Heart right ventricle (tissue), 16 donors: ENCODE data around the gene TGFBR1. TPM values are rescaled to one million over a fixed set of nuclear protein-coding genes. Genes with fewer than 3 reads are reported as not detected.

Experiments used
- ATAC-seq, 8 donors: fragments of 200-7000 bp; cut with Tn5 transposase; one replicate each; pipeline ENCODE4 v1.9.1; 2020; ENCODE audit warnings: mild to moderate bottlenecking in 8 of 8, moderate library complexity in 8 of 8, moderate number of reproducible peaks in 1 of 8
- DNase-seq, 2 donors: peaks; one replicate each; pipeline ENCODE4 v3.0.0-alpha.2; 2020
- H3K27ac ChIP-seq, 10 donors: fragments of 200-600 bp; sonication (generic) in 2 of 10; one replicate each; pipeline versions ENCODE4 v1.5.0 to v1.8.0; 2020 to 2022; ENCODE audit warnings: mild to moderate bottlenecking in 3 of 10
- H3K27me3 ChIP-seq, 7 donors: fragments of 200-600 bp; one replicate each; pipeline ENCODE4 v1.8.0; 2021 to 2022; ENCODE audit warnings: mild to moderate bottlenecking in 2 of 7
- H3K36me3 ChIP-seq, 9 donors: fragments of 200-600 bp; sonication (generic) in 1 of 9; one replicate each; pipeline versions ENCODE4 v1.5.0 to v1.8.0; 2020 to 2022; ENCODE audit warnings: mild to moderate bottlenecking in 2 of 9
- H3K4me1 ChIP-seq, 9 donors: fragments of 200-600 bp; sonication (generic) in 1 of 9; one replicate each; pipeline versions ENCODE4 v1.5.0 to v1.8.0; 2020 to 2022; ENCODE audit warnings: mild to moderate bottlenecking in 4 of 9
- H3K4me3 ChIP-seq, 10 donors: fragments of 200-600 bp; sonication (generic) in 2 of 10; one replicate each; pipeline versions ENCODE4 v1.5.0 to v1.8.0; 2020 to 2022; ENCODE audit warnings: mild to moderate bottlenecking in 7 of 10, moderate library complexity in 2 of 10
- H3K9me3 ChIP-seq, 11 donors: fragments of 200-600 bp in 10 of 11; sonication (generic) in 2 of 11; one replicate each; pipeline versions ENCODE4 v1.5.0 to v1.8.0; 2013 to 2022; ENCODE audit warnings: mild to moderate bottlenecking in 2 of 11, control low read depth in 1 of 11, moderate library complexity in 1 of 11
- CTCF ChIP-seq, 9 donors: fragments of 200-600 bp; sonication (generic) in 2 of 9; IDR thresholded peaks; one replicate each; pipeline versions ENCODE4 v1.5.0 to v1.8.0; 2021 to 2022; ENCODE audit warnings: antibody characterized with exemption in 9 of 9, mild to moderate bottlenecking in 5 of 9, moderate library complexity in 1 of 9
- WGBS, 2 donors: extraction: QIAGEN DNeasy Blood & Tissue Kit; methylation state at CpG; one replicate each; pipeline ENCODE4 v1.1.7; 2013; ENCODE audit warnings: inconsistent platforms in 1 of 2; 5-methylcytosine and 5-hydroxymethylcytosine counted together
- intact Hi-C, 10 donors: fragments of 100-400 bp; cut with DNase I; formaldehyde crosslinking; loops; one replicate each; pipeline versions ENCODE4 v1.11.1 to v1.14.2; 2022
- polyA plus RNA-seq, 2 donors: library from polyadenylated mRNA; stranded (reverse); fragments of 200-250 nt; gene quantifications; one replicate each; pipeline ENCODE4 v1.2.3, GENCODE V29; 2013
- total RNA-seq, 10 donors: library from RNA; stranded (reverse); fragmentation: NEBNext Ultra II Directional in 3 of 10; extraction: Animal tissue kit (Norgen Biotek cat#: 25700) in 3 of 10; gene quantifications; one replicate each; pipeline versions ENCODE4 v1.2.1 to v1.2.4, GENCODE V29; 2021 to 2023
- donor health status: Arrhythmogenic right ventricular cardiomyopathy.
- donor health status: ischemic (EF 13 %, LVEDD 7.1; RV severe dilation, severe dysfunction).
- donor health status: healthy with polysubstance abuse.
- donor health status: DM: no; HTN: yes; CAD: no.
- donor health status: DM: no; HTN: no; CAD: no.
- donor health status: ischemic (EF 25% LVEDD 6.9; RV normal size, moderate dysfunction).
- donor health status: ischemic (EF 25% LVEDD 5.7; RV mildly dilated, moderate dysfunction).
- donor health status: healthy.
- donor health status: DM: yes; HTN: yes; CAD: no.
- donor health status: Ischemic cardiomyopathy.
- donor health status: ischemic (EF 35%, LVEDD 5.7; RV mildly dilated, moderate dysfunction).
- donor health status: nonischemic (EF 11% LVEDD 7.7; RV severe dilation, severe dysfunction).
- donor health status: DM: yes; HTN: yes; CAD: no.
- donor health status: PGD.
- donor health status: ischemic (EF 29% LVEDD 5.4; RV normal size, mild dysfunction).
- donor health status: nonischemic (EF 23%, LVEDD 6.1; RV moderate dilation, normal function).

The TGFBR1 gene
- total and polyA plus RNA-seq, 12 donors = 4.9 to 25.4 (median 13.5) TPM

GRCh38 chr9:99167119-99167518 lies 62.2 kb downstream of the TGFBR1 start:
- peaks cover 0 to 20% (median 0%) of the 10 kb centered on the region in 7 donors for H3K27me3 ChIP-seq
- DNase-seq = no peak
- H3K36me3 ChIP-seq = no peaks in the 10 kb centered on the region
- TF ChIP-seq CTCF (IDR thresholded peaks at IDR 0.05) = no peak
- ATAC-seq = no peak
- WGBS, 2 donors = 72 to 75% methylated on average over 4 of the region's 4 CpGs
- no peak overlapping the region for H3K27ac ChIP-seq
- intact Hi-C loops = loop anchor here in 1 of 10 donors (10.0 kb wide), 1 partner anchor 1418 kb away; no protein-coding TSS in a partner anchor
- H3K9me3 ChIP-seq = no peaks in the 10 kb centered on the region
- H3K4me1 ChIP-seq = no peaks in the 10 kb centered on the region
- H3K4me3 ChIP-seq = no peak overlapping the region

- no peaks in the 10 kb centered on the region for H3K9me3 ChIP-seq
- 77 to 81% methylated on average over 3 of the region's 3 CpGs for WGBS, 2 donors
- intact Hi-C loops = loop anchor here in 2 of 10 donors (1.0 to 10.0 kb wide), 2 partner anchors 19 to 1417 kb away; no protein-coding TSS in a partner anchor
Measured at GRCh38 chr9:99167694-99168093, 62.8 kb downstream of the TGFBR1 start.

GRCh38 chr9:99169086-99169485 lies 64.2 kb downstream of the TGFBR1 start:
- intact Hi-C loops = loop anchor here in 1 of 10 donors (10.0 kb wide), 1 partner anchor 1416 kb away; no protein-coding TSS in a partner anchor

More at GRCh38 chr9:99167694-99168093, 62.8 kb downstream of the TGFBR1 start:
- Histone ChIP-seq H3K4me3 (no peak overlapping the region), H3K36me3 (no peaks in the 10 kb centered on the region), H3K4me1 (no peaks in the 10 kb centered on the region), H3K27ac (no peak overlapping the region), H3K27me3 (peaks cover 0 to 20% (median 0%) of the 10 kb centered on the region in 7 donors)
- ATAC-seq (no peak), DNase-seq (no peak)
- TF ChIP-seq CTCF (IDR thresholded peaks at IDR 0.05) = no peak

GRCh38 chr9:99169982-99170761 lies 65.3 kb downstream of the TGFBR1 start:
- no peak overlapping the region for H3K27ac ChIP-seq
- no peak for TF ChIP-seq CTCF (IDR thresholded peaks at IDR 0.05)
- H3K4me1 ChIP-seq = no peaks in the 10 kb centered on the region
- 55 to 61% methylated on average over 10 of the region's 10 CpGs for WGBS, 2 donors
- H3K9me3 ChIP-seq = no peaks in the 10 kb centered on the region
- no peaks in the 10 kb centered on the region for H3K36me3 ChIP-seq
- H3K27me3 ChIP-seq = peaks cover 0 to 23% (median 0%) of the 10 kb centered on the region in 7 donors
- DNase-seq (no peak), ATAC-seq (no peak)
- no peak overlapping the region for H3K4me3 ChIP-seq
- intact Hi-C loops = loop anchor here in 2 of 10 donors (10.0 kb wide), 2 partner anchors 1415 to 1425 kb away; no protein-coding TSS in a partner anchor

More at GRCh38 chr9:99169086-99169485, 64.2 kb downstream of the TGFBR1 start:
- Histone ChIP-seq H3K36me3 (no peaks in the 10 kb centered on the region), H3K4me3 (no peak overlapping the region), H3K27me3 (peaks cover 0 to 23% (median 0%) of the 10 kb centered on the region in 7 donors), H3K4me1 (no peaks in the 10 kb centered on the region), H3K9me3 (no peaks in the 10 kb centered on the region), H3K27ac (no peak overlapping the region)
- WGBS, 2 donors = 79 to 82% methylated on average over 2 of the region's 2 CpGs
- ATAC-seq = no peak
- no peak for TF ChIP-seq CTCF (IDR thresholded peaks at IDR 0.05)
- DNase-seq = no peak
